ENCODE results near the gene GSG1L.

Gene GSG1L

GRCh38 chr16:27781981-27782880 lies 281.3 kb downstream of the GSG1L start:
- no peak for DNase-seq

- no peak for DNase-seq
Measured at GRCh38 chr16:27781195-27781524, 282.4 kb downstream of the GSG1L start.

- no peak for DNase-seq
Measured at GRCh38 chr16:27780468-27781194, 282.9 kb downstream of the GSG1L start.

GRCh38 chr16:27779641-27780164 lies 283.8 kb downstream of the GSG1L start:
- DNase-seq: no peak

GRCh38 chr16:27778926-27779570 lies 284.5 kb downstream of the GSG1L start:
- no peak for DNase-seq

GRCh38 chr16:27778171-27778925 lies 285.2 kb downstream of the GSG1L start:
- no peak for DNase-seq

GRCh38 chr16:27777527-27777926 lies 286.0 kb downstream of the GSG1L start:
- DNase-seq: no peak

- DNase-seq: no peak
Measured at GRCh38 chr16:27776556-27777225, 286.8 kb downstream of the GSG1L start.

- no peak for DNase-seq
Measured at GRCh38 chr16:27775254-27775653, 288.3 kb downstream of the GSG1L start.

- no peak for DNase-seq
Measured at GRCh38 chr16:27774779-27775178, 288.7 kb downstream of the GSG1L start.

GRCh38 chr16:27773344-27773743 lies 290.2 kb downstream of the GSG1L start:
- DNase-seq: no peak

- no peak for DNase-seq
Measured at GRCh38 chr16:27772093-27772825, 291.3 kb downstream of the GSG1L start.

- no peak for DNase-seq
Measured at GRCh38 chr16:27771201-27771910, 292.2 kb downstream of the GSG1L start.

GRCh38 chr16:27770271-27771196 lies 293.0 kb downstream of the GSG1L start:
- DNase-seq: no peak

- no peak for DNase-seq
Measured at GRCh38 chr16:27769561-27770255, 293.8 kb downstream of the GSG1L start.

- no peak for DNase-seq
Measured at GRCh38 chr16:27768651-27769272, 294.8 kb downstream of the GSG1L start.

GRCh38 chr16:27767971-27768591 lies 295.4 kb downstream of the GSG1L start:
- DNase-seq: no peak

GRCh38 chr16:27767081-27767480 lies 296.4 kb downstream of the GSG1L start:
- DNase-seq: no peak
